ENCODE measurements around the gene PEX5. TPM values are rescaled to one million over a fixed set of nuclear protein-coding genes. Genes with fewer than 3 reads are reported as not detected.

The PEX5 gene
- total RNA-seq, 4 donors from 2014 or later, result 62.6 to 94.6 (median 70.5) TPM

DNA sequence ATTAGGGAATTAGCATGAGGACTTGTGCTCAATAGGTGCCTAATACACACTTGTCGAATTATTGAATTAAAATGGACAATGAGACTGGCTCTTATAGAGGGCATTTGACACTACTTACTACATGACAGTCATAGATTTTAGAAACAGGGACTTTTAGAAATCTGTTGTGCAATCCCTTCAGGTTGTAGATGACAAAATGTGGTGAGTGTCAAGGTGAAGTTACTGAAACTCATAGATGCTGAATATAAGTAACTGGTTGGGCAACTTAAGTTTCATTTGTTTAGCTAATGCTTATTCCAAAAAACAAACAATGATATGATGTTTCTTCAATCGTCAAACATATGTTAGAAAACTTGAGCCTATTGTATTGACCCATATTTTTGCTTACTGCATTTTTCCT, 12.9 kb upstream of the PEX5 start:
- TF ChIP-seq, protein P1, sequence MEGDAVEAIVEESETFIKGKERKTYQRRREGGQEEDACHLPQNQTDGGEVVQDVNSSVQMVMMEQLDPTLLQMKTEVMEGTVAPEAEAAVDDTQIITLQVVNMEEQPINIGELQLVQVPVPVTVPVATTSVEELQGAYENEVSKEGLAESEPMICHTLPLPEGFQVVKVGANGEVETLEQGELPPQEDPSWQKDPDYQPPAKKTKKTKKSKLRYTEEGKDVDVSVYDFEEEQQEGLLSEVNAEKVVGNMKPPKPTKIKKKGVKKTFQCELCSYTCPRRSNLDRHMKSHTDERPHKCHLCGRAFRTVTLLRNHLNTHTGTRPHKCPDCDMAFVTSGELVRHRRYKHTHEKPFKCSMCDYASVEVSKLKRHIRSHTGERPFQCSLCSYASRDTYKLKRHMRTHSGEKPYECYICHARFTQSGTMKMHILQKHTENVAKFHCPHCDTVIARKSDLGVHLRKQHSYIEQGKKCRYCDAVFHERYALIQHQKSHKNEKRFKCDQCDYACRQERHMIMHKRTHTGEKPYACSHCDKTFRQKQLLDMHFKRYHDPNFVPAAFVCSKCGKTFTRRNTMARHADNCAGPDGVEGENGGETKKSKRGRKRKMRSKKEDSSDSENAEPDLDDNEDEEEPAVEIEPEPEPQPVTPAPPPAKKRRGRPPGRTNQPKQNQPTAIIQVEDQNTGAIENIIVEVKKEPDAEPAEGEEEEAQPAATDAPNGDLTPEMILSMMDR (IDR thresholded peaks at IDR 0.05; ENCODE audit: low read depth), result no peak

DNA sequence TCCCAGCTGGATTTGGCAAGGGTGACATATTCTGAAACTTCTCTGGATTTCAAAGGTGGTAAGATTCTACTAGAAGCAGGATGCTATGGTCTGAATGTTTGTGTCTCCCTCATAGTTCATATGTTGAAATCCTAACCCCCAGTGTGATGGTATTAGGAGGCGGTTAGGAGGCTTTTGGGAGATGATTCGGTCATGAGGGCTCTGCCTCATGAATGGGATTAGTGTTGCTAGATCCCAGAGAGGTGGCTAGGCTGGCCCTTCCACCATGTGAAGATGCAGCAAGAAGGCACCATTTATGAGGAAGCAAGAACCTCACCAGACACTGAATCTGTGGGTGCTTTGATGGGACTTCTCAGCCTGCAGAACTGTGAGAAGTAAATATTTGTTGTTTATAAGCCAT, 11.0 kb upstream of the PEX5 start:
- TF ChIP-seq, protein P1 (IDR thresholded peaks at IDR 0.05; ENCODE audit: low read depth), result no peak

DNA sequence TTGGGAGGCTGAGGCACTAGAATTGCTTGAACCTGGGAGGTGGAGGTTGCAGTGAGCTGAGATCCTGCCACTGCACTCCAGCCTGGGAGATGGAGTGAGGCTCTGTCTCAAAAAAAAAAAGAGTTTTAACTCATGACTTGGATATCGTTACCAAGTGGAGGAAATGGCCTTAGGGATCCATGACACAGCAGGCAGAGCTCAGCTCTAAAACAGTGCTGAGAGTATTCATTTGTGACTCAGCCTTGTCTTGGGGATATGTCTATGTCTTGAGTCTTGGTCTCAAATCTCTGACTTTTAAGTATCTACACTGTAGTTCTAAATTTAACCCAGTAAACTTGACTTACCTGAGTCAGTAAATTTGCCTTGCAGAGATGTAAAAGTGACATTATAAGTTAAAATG, 8.8 kb upstream of the PEX5 start:
- TF ChIP-seq, protein P1 (IDR thresholded peaks at IDR 0.05; ENCODE audit: low read depth), result no peak

DNA sequence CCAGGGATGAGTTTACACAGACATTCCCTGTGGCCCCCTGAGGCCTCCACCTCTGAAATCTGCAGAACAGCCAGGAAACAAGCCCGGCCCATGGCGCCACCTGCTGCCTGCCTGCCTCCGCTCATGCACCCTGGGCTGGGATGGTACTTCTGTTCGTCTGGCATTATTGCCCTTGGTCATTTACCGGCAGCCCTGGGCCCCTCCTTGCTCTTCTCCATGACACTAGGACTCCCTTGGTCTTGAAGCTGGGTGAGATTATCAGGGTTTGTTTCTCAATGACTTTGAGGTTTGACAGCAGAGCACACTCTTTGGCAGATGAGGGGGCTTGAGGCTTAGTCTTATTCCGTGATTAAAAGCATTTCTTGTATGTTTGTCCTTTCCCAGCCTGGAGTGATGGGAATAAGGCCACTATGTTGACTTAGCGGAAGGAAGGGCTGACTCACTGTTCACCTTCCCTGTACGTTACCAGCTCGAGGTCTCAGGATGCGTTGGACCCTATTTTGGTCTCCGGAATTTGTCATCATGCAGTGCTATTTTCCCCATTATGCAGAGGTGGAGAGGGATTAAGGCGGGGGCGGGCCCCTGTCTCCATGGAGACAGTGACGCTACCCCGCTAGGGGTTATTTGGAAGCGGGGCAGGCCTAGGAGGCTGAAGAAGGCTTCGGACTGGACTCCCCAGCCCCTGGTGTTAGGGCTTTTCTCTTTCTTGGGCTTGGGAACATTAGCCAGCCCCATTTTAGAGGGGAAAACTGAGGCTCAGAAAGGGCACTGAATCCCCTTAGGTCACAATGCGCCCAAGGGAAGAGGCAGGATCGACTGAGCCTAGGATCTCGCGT, 706 bp upstream of the PEX5 start:
- TF ChIP-seq, protein P1 (IDR thresholded peaks at IDR 0.05; ENCODE audit: low read depth), result no peak

DNA sequence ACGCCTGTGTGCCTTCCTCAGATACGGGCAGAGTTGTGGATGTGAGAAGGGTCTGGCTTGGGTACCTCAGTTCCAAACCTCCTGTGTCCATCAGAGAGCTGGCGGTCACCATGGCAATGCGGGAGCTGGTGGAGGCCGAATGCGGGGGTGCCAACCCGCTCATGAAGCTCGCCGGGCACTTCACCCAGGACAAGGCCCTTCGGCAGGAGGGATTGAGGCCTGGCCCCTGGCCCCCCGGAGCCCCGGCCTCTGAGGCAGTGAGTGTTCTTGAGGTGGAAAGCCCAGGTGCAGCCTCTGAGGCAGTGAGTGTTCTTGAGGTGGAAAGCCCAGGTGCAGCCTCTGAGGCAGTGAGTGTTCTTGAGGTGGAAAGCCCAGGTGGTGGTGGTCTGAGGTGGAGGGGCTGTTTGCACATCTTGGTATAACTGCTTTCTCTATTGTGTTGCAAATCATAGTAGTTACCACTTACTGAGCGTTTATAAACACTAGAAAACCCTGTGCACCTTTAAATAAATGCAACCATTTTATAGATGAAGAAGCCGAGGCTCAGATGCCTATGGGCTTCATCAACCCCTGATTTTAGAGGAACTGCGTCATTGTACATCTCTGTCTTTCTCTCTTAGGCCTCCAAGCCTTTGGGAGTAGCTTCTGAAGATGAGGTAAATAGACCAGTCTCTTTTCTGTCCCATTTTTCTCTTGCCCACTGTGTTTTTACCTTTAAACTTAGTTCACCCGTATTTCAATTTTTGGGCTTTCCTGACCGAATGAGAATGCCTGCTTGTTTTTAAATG, 976 bp downstream of the PEX5 start:
- TF ChIP-seq, protein P1 (IDR thresholded peaks at IDR 0.05; ENCODE audit: low read depth), result no peak

DNA sequence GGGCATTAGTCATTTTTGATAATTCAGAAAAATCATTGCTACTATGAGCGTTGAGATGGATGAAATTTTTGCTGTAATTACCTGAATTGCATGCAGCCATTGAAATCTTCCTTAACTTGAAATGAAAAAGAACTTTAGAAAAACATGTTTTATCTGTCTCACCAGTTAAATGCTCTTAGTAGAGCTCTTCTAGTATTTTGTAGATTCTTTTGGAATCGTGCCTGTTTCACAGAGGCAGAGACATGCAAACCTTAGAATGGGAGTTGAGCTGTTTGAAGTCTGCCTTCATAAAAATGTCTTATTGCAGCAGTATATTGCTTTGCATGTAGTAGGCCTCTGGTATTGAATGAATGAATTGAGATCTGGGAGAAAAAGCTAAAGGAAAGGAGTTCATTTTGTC, 4.2 kb downstream of the PEX5 start:
- TF ChIP-seq, protein P1 (IDR thresholded peaks at IDR 0.05; ENCODE audit: low read depth), result no peak

DNA sequence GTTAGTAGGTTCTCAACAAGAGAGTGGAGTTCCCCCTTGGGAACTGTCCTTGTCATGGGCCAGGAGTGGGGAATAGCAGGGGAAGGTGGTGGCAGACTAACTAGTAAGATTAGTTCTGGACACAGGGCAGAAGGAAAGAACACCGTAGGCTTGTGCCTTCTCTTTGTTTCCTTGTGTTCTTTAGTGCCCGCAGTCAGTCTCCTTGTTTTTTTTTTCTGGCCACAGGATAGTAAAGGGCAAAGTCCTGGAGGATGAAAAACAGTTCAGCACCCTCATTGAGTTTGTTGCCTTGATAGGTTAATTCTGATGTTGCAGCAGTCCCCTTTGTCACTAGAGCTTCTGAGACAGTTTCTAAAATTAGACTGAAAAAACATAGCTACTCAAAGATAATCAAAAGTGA, 8.4 kb downstream of the PEX5 start:
- TF ChIP-seq, protein P1 (IDR thresholded peaks at IDR 0.05; ENCODE audit: low read depth), result no peak

Data from subcutaneous adipose tissue (tissue), 4 donors.